Loucy (cell line): Measurements from ENCODE around the gene NXPH2.

Experiments used
- EZH2phosphoT487 ChIP-seq: fragments of 200-600 bp; IDR thresholded peaks from 2 replicates; pipeline ENCODE4 v1.6.1; 2018; ENCODE audit warnings: antibody characterized with exemption, mild to moderate bottlenecking, moderate library complexity, borderline replicate concordance
- TF ChIP-seq, protein P1 (sequence below): fragments of 200-600 bp; sonication (generic); conservative IDR thresholded peaks from 2 replicates; pipeline ENCODE4 v1.5.1; 2014; ENCODE audit warnings: mild to moderate bottlenecking, antibody characterized with exemption, low read length

DNA sequence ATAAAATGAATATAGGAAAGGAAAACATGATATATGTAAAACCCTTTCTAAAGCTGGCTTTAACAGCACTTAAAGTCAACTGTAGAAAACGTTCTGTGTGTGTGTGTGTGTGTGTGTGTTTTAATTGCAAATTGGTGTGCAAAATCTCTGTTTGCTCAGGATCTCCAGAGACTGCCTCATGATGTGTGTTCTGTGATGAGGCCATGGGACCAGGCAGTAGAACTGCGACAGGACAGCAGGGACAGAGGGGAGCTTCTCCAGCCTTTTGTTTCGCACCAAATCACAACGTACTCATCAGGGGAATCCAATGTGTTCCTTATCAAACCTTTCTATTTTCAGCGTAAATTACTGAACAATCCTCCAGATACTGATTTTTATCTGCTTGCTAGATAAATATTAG lies 66.7 kb downstream of the NXPH2 start:
- TF ChIP-seq, protein P1, sequence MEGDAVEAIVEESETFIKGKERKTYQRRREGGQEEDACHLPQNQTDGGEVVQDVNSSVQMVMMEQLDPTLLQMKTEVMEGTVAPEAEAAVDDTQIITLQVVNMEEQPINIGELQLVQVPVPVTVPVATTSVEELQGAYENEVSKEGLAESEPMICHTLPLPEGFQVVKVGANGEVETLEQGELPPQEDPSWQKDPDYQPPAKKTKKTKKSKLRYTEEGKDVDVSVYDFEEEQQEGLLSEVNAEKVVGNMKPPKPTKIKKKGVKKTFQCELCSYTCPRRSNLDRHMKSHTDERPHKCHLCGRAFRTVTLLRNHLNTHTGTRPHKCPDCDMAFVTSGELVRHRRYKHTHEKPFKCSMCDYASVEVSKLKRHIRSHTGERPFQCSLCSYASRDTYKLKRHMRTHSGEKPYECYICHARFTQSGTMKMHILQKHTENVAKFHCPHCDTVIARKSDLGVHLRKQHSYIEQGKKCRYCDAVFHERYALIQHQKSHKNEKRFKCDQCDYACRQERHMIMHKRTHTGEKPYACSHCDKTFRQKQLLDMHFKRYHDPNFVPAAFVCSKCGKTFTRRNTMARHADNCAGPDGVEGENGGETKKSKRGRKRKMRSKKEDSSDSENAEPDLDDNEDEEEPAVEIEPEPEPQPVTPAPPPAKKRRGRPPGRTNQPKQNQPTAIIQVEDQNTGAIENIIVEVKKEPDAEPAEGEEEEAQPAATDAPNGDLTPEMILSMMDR: no peak
- TF ChIP-seq EZH2phosphoT487: no peak
